Transverse colon (tissue), 4 donors: ENCODE data around the gene RNF166. TPM values are rescaled to one million over a fixed set of nuclear protein-coding genes. Genes with fewer than 3 reads are reported as not detected.
A peak's percentile ranks its signal among the peaks of the same experiment; 100 is the strongest.

Experiments used
- DNase-seq: peaks from one replicate; pipeline ENCODE4 v3.0.0-alpha.2; 2019
- H3K27ac ChIP-seq, 4 donors: fragments of 200-600 bp; sonication (generic); 2 replicates each; pipeline ENCODE4 v1.5.1; 2016 to 2018; ENCODE audit warnings: inconsistent platforms in 4 of 4
- H3K27me3 ChIP-seq: fragments of 200-600 bp; sonication (generic); 2 replicates; pipeline ENCODE4 v1.5.1; 2017; ENCODE audit warnings: inconsistent platforms
- H3K36me3 ChIP-seq, 4 donors: fragments of 200-600 bp; sonication (generic); 2 replicates each; pipeline ENCODE4 v1.5.1; 2017 to 2019; ENCODE audit warnings: inconsistent platforms in 4 of 4
- H3K4me1 ChIP-seq, 4 donors: fragments of 200-600 bp; sonication (generic); 2 replicates each; pipeline ENCODE4 v1.5.1; 2017 to 2020; ENCODE audit warnings: inconsistent platforms in 4 of 4
- H3K4me3 ChIP-seq, 4 donors: fragments of 200-600 bp; sonication (generic); 1 replicate in 1 of 4; 2 replicates in 3 of 4; pipeline versions ENCODE4 v1.5.1 to v1.6.1; 2017 to 2019; ENCODE audit warnings: inconsistent platforms in 4 of 4
- H3K9me3 ChIP-seq, 2 donors: fragments of 200-600 bp; sonication (generic); 2 replicates each; pipeline ENCODE4 v1.5.1; 2017 to 2019; ENCODE audit warnings: inconsistent platforms in 2 of 2
- CTCF ChIP-seq, 5 experiments: fragments of 200-600 bp in 3 of 5; fragments of 450-650 bp in 2 of 5; sonication (generic) in 3 of 5; IDR thresholded peaks; 1 replicate in 2 of 5; 2 replicates in 3 of 5; pipeline ENCODE4 v1.5.1; 2016 to 2017; ENCODE audit warnings: antibody characterized with exemption in 5 of 5, inconsistent platforms in 3 of 5, mild to moderate bottlenecking in 2 of 5, moderate library complexity in 1 of 5
- EP300 ChIP-seq: sonication (generic); formaldehyde crosslinking; IDR thresholded peaks from one replicate; pipeline ENCODE4 v1.6.1; 2017; ENCODE audit warnings: antibody characterized with exemption, low read depth
- POLR2A ChIP-seq: fragments of 450-650 bp; IDR thresholded peaks from one replicate; pipeline ENCODE4 v1.6.1; 2016; ENCODE audit warnings: antibody characterized with exemption, mild to moderate bottlenecking, moderate library complexity
- POLR2AphosphoS5 ChIP-seq, 3 donors: sonication (generic); formaldehyde crosslinking; IDR thresholded peaks; one replicate each; pipeline ENCODE4 v1.6.1; 2016; ENCODE audit warnings: antibody characterized with exemption in 3 of 3
- WGBS, 2 donors: methylation state at CpG; one replicate each; pipeline ENCODE4 v1.1.5; 2018; ENCODE audit warnings: low coverage in 1 of 2; 5-methylcytosine and 5-hydroxymethylcytosine counted together
- in situ Hi-C, 4 donors: fragments of 200-750 bp; cut with MboI; loops; one replicate each; pipeline versions ENCODE4 v1.15.0 to v1.15.1; 2017; ENCODE audit warnings: low sequenced_read_pairs in 3 of 4, low pct_ligation_motif_present in 1 of 4, low pct_unique_long_range_greater_than_20kb in 1 of 4
- intact Hi-C: fragments of 100-400 bp; cut with DNase I; formaldehyde crosslinking; loops from one replicate; pipeline ENCODE4 v1.15.1; 2023; ENCODE audit warnings: low total_unique reads
- total RNA-seq, 4 donors: library from RNA; depleted of rRNA; stranded (reverse); fragments of >200 nt; gene quantifications; one replicate each; pipeline ENCODE4 v1.1.0, GENCODE V29; 2016

The RNF166 gene
- total RNA-seq, 4 donors from 2014 or later: 10.3 to 15.3 (median 14.4) TPM

DNA sequence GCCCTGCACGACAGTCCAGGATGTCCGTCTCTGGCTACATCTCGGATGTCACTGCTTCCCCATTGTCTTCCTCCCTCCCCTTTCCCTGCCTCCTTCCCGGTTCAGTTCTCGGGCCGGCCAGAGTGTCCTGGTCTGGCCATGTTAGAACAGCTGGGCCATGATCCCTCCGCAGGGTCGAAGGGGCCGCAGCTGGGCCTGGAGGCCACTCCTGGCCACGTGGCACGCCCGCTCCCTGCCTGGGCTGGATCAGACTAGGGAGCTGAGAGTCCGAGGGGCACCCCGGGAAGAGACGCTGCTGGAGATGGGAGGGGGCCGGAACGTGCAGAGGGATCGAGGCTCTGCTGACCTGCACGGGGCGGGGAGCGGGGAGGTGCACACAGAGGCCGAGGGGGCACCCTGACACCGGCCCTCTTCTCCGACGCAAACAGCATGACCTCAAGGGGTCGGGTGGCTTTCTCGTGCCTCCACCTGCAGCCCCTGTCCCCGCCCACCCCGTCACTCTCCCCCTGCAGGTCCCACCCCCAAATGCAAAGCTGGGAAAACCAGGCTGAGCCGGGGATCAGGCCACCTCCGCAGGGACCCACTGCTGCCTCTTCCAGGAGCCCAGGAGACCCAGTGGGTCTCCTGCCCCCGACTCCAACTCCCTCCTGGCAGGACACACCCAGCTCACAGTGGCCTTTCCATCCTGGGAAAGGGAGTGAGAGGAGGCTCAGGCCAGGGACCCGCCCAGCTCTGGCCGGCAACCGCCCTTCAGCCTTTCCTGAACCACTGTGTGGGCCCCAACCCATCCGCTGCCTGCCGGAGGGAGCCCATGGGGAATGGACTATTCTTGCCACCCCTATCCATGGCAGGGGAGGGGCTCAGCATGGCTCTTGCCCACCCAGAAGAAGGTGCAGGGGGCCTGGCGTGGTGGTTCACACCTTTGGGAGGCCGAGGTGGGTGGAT is 38.6 kb upstream of the RNF166 start:
- Histone ChIP-seq H3K9me3 (no peaks in the 10 kb centered on the region), H3K27me3 (no peaks in the 10 kb centered on the region), H3K4me1 (peaks cover 21 to 35% (median 29%) of the 10 kb centered on the region in 4 donors), H3K4me3 (no peak overlapping the region), H3K36me3 (peaks cover 0 to 5% (median 0%) of the 10 kb centered on the region in 4 donors), H3K27ac (peak overlapping the region in 3 of 4 donors; percentile 14 to 83 (median 32))
- in situ Hi-C loops (loop anchor here in 1 of 4 donors (25.0 kb wide), 1 partner anchor 467 kb away; the partner anchor contains the start of genes SLC22A31 and ZNF778), intact Hi-C loops (loop anchor here (5.0 kb wide), 1 partner anchor 42 kb away; the partner anchor contains the start of gene PIEZO1)
- 76% methylated on average over 37 of the region's 39 CpGs; no CpG with 5 or more reads in 1 of the 2 donors for WGBS, 2 donors
- DNase-seq: no peak
- no peak for TF ChIP-seq EP300
- no peak for TF ChIP-seq CTCF (IDR thresholded peaks at IDR 0.05)
- TF ChIP-seq POLR2AphosphoS5 (IDR thresholded peaks at IDR 0.05): no peak
- TF ChIP-seq POLR2A: no peak

DNA sequence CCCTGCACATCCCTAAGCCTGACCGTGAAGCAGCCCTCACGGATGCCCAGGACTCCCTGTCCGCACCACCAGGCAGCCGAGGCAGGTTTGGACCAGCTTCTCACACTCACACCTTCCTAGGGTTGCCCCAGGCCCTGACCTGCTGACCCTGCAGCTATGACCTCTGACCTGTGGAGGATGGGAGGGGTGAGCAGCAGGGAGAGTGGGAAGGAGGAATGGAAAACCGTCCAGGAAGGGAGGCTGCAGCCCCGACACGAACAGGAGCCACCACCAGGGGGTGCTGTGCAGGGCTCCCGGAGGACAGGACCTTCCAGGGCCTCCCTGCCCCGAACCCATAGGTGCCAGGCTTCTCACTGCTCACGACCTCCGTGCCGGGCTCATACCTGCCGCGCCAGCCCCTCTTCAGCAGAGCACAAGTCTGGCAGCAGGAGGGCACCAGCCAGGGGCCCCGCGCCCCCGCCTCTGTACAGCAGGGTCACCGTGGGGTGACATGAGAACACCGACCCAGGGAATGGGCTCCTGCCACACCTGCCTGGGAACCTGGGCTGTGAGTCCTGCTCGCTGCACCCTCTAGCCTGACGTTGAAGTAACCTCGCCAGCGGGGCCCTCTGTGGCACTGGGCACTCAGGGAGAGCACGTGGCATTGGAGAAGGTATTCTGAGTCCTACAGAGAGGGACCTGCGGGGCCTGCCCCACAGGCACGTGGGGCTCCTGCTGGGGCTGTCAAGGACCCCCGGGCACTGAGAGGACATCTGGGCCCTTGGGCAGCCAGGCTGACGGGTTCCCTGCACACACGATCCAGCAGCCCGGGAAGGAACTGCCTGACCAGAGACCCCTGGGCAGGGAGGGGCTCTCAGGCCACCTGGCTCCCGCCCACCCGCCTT is 37.7 kb upstream of the RNF166 start:
- Histone ChIP-seq H3K4me3 (no peak overlapping the region), H3K9me3 (no peaks in the 10 kb centered on the region), H3K36me3 (peaks cover 0 to 5% (median 0%) of the 10 kb centered on the region in 4 donors), H3K27ac (peak overlapping the region in 3 of 4 donors; percentile 14 to 45 (median 40)), H3K27me3 (no peaks in the 10 kb centered on the region), H3K4me1 (peaks cover 21 to 35% (median 29%) of the 10 kb centered on the region in 4 donors)
- WGBS, 2 donors: 47% methylated on average over 28 of the region's 32 CpGs; no CpG with 5 or more reads in 1 of the 2 donors
- intact Hi-C loops: loop anchor here (5.0 kb wide), 1 partner anchor 43 kb away; the partner anchor contains the start of gene PIEZO1
- no peak for TF ChIP-seq EP300
- peak; percentile 87 to 93 (median 92) for TF ChIP-seq CTCF (IDR thresholded peaks at IDR 0.05)
- in situ Hi-C loops: loop anchor here in 1 of 4 donors (25.0 kb wide), 1 partner anchor 468 kb away; the partner anchor contains the start of genes SLC22A31 and ZNF778
- DNase-seq: peak; percentile 87

DNA sequence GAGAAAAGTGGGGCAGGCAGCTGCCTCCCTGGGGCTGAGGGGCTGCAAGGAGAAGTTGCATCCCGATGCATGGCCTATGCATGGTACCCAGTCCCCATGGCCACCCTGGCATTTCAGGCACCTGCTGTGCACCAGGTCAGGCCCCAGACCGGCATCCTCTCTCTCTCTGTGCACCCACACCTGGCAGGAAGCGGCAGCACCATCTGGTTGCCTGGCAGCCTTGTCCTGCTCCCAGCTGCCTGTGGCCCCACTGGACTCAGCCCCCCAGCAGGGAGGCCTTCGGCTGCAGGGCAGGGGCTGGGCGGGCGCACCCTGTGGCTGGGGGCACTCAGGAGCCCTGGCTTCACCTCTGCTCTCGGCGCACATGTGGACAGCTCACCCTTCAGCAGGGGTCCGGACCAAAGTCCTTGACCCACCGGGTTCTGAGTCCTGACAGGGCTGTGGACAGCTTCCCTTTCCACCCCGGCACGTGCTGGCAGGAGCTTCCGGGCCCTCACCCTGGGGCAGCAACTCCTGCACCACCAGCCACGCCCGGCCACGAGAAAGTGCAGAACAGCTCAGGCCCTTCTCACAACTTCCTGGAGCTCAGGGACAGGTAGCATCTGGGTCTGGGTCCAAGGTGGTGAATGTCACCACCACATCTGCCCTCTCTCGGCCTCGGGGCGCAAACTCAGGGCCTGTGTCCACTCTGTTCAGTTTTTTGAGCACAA is 36.8 kb upstream of the RNF166 start:
- peak; percentile 44 for DNase-seq
- Histone ChIP-seq H3K4me1 (peaks cover 21 to 35% (median 29%) of the 10 kb centered on the region in 4 donors), H3K9me3 (no peaks in the 10 kb centered on the region), H3K27ac (peak overlapping the region in 1 of 4 donors; percentile 45), H3K36me3 (peaks cover 0 to 5% (median 0%) of the 10 kb centered on the region in 4 donors), H3K27me3 (no peaks in the 10 kb centered on the region), H3K4me3 (no peak overlapping the region)
- in situ Hi-C loops: loop anchor here in 1 of 4 donors (25.0 kb wide), 1 partner anchor 469 kb away; the partner anchor contains the start of genes SLC22A31 and ZNF778
- WGBS, 2 donors: 84% methylated on average over 9 of the region's 19 CpGs; no CpG with 5 or more reads in 1 of the 2 donors
- no peak for TF ChIP-seq POLR2A
- intact Hi-C loops: loop anchor here (5.0 kb wide), 1 partner anchor 44 kb away; the partner anchor contains the start of gene PIEZO1

DNA sequence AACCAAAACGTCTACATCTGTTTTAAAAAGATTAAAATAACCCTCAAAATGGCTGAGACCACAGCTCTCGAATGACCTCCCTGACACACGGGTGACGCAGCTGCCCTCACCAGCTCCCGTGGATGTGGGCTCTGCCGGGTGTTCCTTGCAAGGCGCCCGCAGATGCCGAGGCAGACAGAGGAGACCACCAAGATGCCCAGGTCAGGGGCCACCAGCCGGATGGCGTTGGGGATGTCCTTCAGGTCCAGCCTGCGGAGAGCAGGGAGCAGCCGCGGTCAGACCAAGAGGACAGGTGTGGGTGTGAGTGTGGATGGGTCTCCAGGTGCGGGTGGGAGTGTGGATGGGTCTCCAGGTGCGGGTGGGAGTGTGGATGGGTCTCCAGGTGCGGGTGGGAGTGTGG is 35.2 kb upstream of the RNF166 start:
- no peaks in the 10 kb centered on the region for H3K9me3 ChIP-seq
- H3K27me3 ChIP-seq: no peaks in the 10 kb centered on the region
- peaks cover 0 to 5% (median 0%) of the 10 kb centered on the region in 4 donors for H3K36me3 ChIP-seq
- intact Hi-C loops: loop anchor here (5.0 kb wide), 1 partner anchor 46 kb away; the partner anchor contains the start of gene PIEZO1
- in situ Hi-C loops: loop anchor here in 1 of 4 donors (25.0 kb wide), 1 partner anchor 471 kb away; the partner anchor contains the start of genes SLC22A31 and ZNF778
- 60 to 90% methylated on average over 1 to 17 of the region's 17 CpGs for WGBS, 2 donors
- no peak overlapping the region for H3K27ac ChIP-seq
- no peak for DNase-seq
- H3K4me3 ChIP-seq: no peak overlapping the region
- TF ChIP-seq CTCF (IDR thresholded peaks at IDR 0.05) (no peak), EP300 (no peak), POLR2AphosphoS5 (IDR thresholded peaks at IDR 0.05) (no peak), POLR2A (no peak)
- peaks cover 16 to 36% (median 25%) of the 10 kb centered on the region in 4 donors for H3K4me1 ChIP-seq
